OCI-LY7 (cell line): ENCODE measurements around the gene SYT11. TPM values are rescaled to one million over a fixed set of nuclear protein-coding genes. Genes with fewer than 3 reads are reported as not detected.

ENCODE experiments used
- BruUV-seq: library from RNA; stranded (reverse); fragments of 400-500 nt; replicated peaks from 2 replicates; lab custom pipeline; 2021; lab: Mats Ljungman, UMichigan
- CTCF ChIA-PET: fragments of 300-600 bp; sonication (Branson Sonifier 250); formaldehyde crosslinking; loops from one replicate; lab custom pipeline; 2022; ENCODE audit warnings: antibody characterized with exemption; ENCODE audit not compliant: unreplicated experiment; lab: Charles Lee
- POLR2A ChIA-PET: fragments of 300-600 bp; sonication (Branson Sonifier 250); formaldehyde crosslinking; loops from one replicate; lab custom pipeline; 2022; ENCODE audit warnings: antibody characterized with exemption; lab: Charles Lee
- DNase-seq: peaks from one replicate; pipeline ENCODE4 v3.0.0-alpha.2; 2015; ENCODE audit warnings: low spot score
- H2AFZ ChIP-seq: fragments of 200-600 bp; sonication (generic), shearing (Covaris generic); 2 replicates; pipeline ENCODE4 v1.6.1; 2014; ENCODE audit warnings: mild to moderate bottlenecking, antibody characterized with exemption, low read length, moderate library complexity
- H3K27ac ChIP-seq: fragments of 200-600 bp; sonication (generic); 2 replicates; pipeline ENCODE4 v1.5.1; 2014; ENCODE audit warnings: mixed run types, low read depth, mild to moderate bottlenecking, moderate library complexity, low read length, inconsistent platforms; ENCODE audit not compliant: poor library complexity, severe bottlenecking
- H3K36me3 ChIP-seq: fragments of 200-600 bp; sonication (generic); 2 replicates; pipeline ENCODE4 v1.6.1; 2014; ENCODE audit warnings: mild to moderate bottlenecking, antibody characterized with exemption, low read length, moderate library complexity, mixed read lengths; ENCODE audit not compliant: insufficient read depth
- H3K4me1 ChIP-seq: fragments of 200-600 bp; sonication (generic); 2 replicates; pipeline ENCODE4 v1.5.1; 2014; ENCODE audit warnings: mild to moderate bottlenecking, low read length; ENCODE audit not compliant: insufficient read depth, poor library complexity, severe bottlenecking
- H3K4me2 ChIP-seq: fragments of 200-600 bp; sonication (generic); 2 replicates; pipeline ENCODE4 v1.6.1; 2014; ENCODE audit warnings: mild to moderate bottlenecking, low read length
- H3K4me3 ChIP-seq: fragments of 200-600 bp; sonication (generic); 2 replicates; pipeline ENCODE4 v1.5.1; 2014; ENCODE audit warnings: mild to moderate bottlenecking, low read depth, low read length; ENCODE audit not compliant: poor library complexity, severe bottlenecking
- H3K79me2 ChIP-seq: fragments of 200-600 bp; sonication (generic); 2 replicates; pipeline ENCODE4 v1.6.1; 2016; ENCODE audit warnings: low read depth, mild to moderate bottlenecking, low read length, moderate library complexity, mixed read lengths; ENCODE audit not compliant: insufficient read depth
- H3K9me2 ChIP-seq: fragments of 200-600 bp; sonication (generic); 2 replicates; pipeline ENCODE4 v1.6.1; 2016; ENCODE audit warnings: mild to moderate bottlenecking, low read length, mixed read lengths; ENCODE audit not compliant: insufficient read depth
- H3K9me3 ChIP-seq: fragments of 200-600 bp; sonication (generic); 2 replicates; pipeline ENCODE4 v1.6.1; 2014; ENCODE audit warnings: mild to moderate bottlenecking, mixed run types, low read length, mixed read lengths
- H4K20me1 ChIP-seq: fragments of 200-600 bp; sonication (generic); 2 replicates; pipeline ENCODE4 v1.6.1; 2014; ENCODE audit warnings: mild to moderate bottlenecking, antibody characterized with exemption, low read length, moderate library complexity, mixed read lengths; ENCODE audit not compliant: insufficient read depth
- CTCF ChIP-seq: fragments of 200-600 bp; sonication (generic); conservative IDR thresholded peaks from 2 replicates; pipeline ENCODE4 v1.5.1; 2014; ENCODE audit warnings: mild to moderate bottlenecking, antibody characterized with exemption, low read length, moderate library complexity, mixed read lengths
- EZH2phosphoT487 ChIP-seq: fragments of 200-600 bp; sonication (generic); IDR thresholded peaks from 2 replicates; pipeline ENCODE4 v1.6.1; 2018; ENCODE audit warnings: low read depth, borderline replicate concordance, mild to moderate bottlenecking, mixed run types, antibody characterized with exemption, low read length, moderate library complexity, mixed read lengths
- intact Hi-C: fragments of 100-400 bp; cut with micrococcal nuclease; formaldehyde crosslinking; loops from one replicate; pipeline ENCODE4 v1.10.0; 2022; ENCODE audit not compliant: unreplicated experiment
- total RNA-seq, 2 experiments: library from RNA; depleted of rRNA in 1 of 2; stranded (reverse); fragments of >200 nt in 1 of 2; shearing (Covaris generic) in 1 of 2; gene quantifications; 2 replicates each; pipeline ENCODE4 v1.2.3, GENCODE V29; 2014 to 2022

SYT11 gene
- total RNA-seq, 2 experiments from 2014 or later = 41.8 to 60.8 TPM

- Histone ChIP-seq H4K20me1 (no peaks in the 10 kb centered on the region), H3K4me3 (peak overlapping the region; percentile 79), H3K9me3 (no peaks in the 10 kb centered on the region), H3K4me1 (peaks cover 56% of the 10 kb centered on the region), H3K9me2 (no peaks in the 10 kb centered on the region), H3K79me2 (peaks cover 84% of the 10 kb centered on the region), H2AFZ (no peak overlapping the region; the same call in 1 of the 2 replicates), H3K36me3 (peaks cover 42% of the 10 kb centered on the region), H3K4me2 (peak overlapping the region; percentile 82), H3K27ac (peak overlapping the region; percentile 65)
- TF ChIP-seq CTCF (no peak), EZH2phosphoT487 (no peak)
- intact Hi-C loops = loop anchor here (1.0 kb wide), 1 partner anchor 21 kb away; no protein-coding TSS in a partner anchor
- POLR2A ChIA-PET = interaction anchor here (0.6 to 6.2 kb wide), 5 partner anchors 11 to 865 kb away, joined by 3 to 46 read pairs (median 5); no protein-coding TSS in a partner anchor
- CTCF ChIA-PET = interaction anchor here (1.0 kb wide), 1 partner anchor 17 kb away, joined by 4 read pairs; no protein-coding TSS in a partner anchor
- no peak for DNase-seq
- BruUV-seq = TSS peak; percentile 59
Observed at GRCh38 chr1:155860970-155861510, 1.7 kb downstream of the SYT11 start.

GRCh38 chr1:155861896-155862295 is 2.5 kb downstream of the SYT11 start:
- H3K9me2 ChIP-seq = no peaks in the 10 kb centered on the region
- no peak for DNase-seq
- peaks cover 48% of the 10 kb centered on the region for H3K36me3 ChIP-seq
- H4K20me1 ChIP-seq = no peaks in the 10 kb centered on the region
- TF ChIP-seq CTCF (no peak), EZH2phosphoT487 (no peak)
- H3K79me2 ChIP-seq = peaks cover 83% of the 10 kb centered on the region
- POLR2A ChIA-PET = interaction anchor here (0.6 to 6.2 kb wide), 7 partner anchors 10 to 36 kb away, joined by 3 to 46 read pairs (median 5); no protein-coding TSS in a partner anchor
- H2AFZ ChIP-seq = no peak overlapping the region
- CTCF ChIA-PET = interaction anchor here (1.0 to 1.5 kb wide), 3 partner anchors 16 to 49 kb away, joined by 3 to 4 read pairs (median 3); partner anchors contain the start of gene RIT1
- no peaks in the 10 kb centered on the region for H3K9me3 ChIP-seq
- H3K4me3 ChIP-seq = no peak overlapping the region
- intact Hi-C loops = no loop called here
- BruUV-seq = no TSS peak
- no peak overlapping the region for H3K27ac ChIP-seq
- H3K4me1 ChIP-seq = peaks cover 51% of the 10 kb centered on the region
- H3K4me2 ChIP-seq = peak overlapping the region; percentile 9

- no peak for DNase-seq
- ChIA-PET POLR2A (interaction anchor here (0.5 to 1.2 kb wide), 9 partner anchors 9 to 34 kb away, joined by 3 to 8 read pairs (median 4); no protein-coding TSS in a partner anchor), CTCF (no interaction called here)
- intact Hi-C loops = no loop called here
- H3K79me2 ChIP-seq = peaks cover 96% of the 10 kb centered on the region
- H3K9me3 ChIP-seq = no peaks in the 10 kb centered on the region
- no peaks in the 10 kb centered on the region for H4K20me1 ChIP-seq
- no peak for TF ChIP-seq CTCF
- TF ChIP-seq EZH2phosphoT487 = no peak
- no TSS peak for BruUV-seq
- no peak overlapping the region for H3K27ac ChIP-seq
- no peak overlapping the region for H3K4me2 ChIP-seq
- no peak overlapping the region for H2AFZ ChIP-seq
- no peaks in the 10 kb centered on the region for H3K9me2 ChIP-seq
- peaks cover 70% of the 10 kb centered on the region for H3K36me3 ChIP-seq
- peaks cover 35% of the 10 kb centered on the region for H3K4me1 ChIP-seq
- H3K4me3 ChIP-seq = no peak overlapping the region
Observed at GRCh38 chr1:155864393-155864792, 5.0 kb downstream of the SYT11 start.
